Measurements from ENCODE around the gene NPPC.
"Not testable (repeated sequence)": the region's sequence is repeated elsewhere in the genome, so short reads cannot be mapped to it uniquely, and the experiment has no call there.

Gene NPPC

DNA sequence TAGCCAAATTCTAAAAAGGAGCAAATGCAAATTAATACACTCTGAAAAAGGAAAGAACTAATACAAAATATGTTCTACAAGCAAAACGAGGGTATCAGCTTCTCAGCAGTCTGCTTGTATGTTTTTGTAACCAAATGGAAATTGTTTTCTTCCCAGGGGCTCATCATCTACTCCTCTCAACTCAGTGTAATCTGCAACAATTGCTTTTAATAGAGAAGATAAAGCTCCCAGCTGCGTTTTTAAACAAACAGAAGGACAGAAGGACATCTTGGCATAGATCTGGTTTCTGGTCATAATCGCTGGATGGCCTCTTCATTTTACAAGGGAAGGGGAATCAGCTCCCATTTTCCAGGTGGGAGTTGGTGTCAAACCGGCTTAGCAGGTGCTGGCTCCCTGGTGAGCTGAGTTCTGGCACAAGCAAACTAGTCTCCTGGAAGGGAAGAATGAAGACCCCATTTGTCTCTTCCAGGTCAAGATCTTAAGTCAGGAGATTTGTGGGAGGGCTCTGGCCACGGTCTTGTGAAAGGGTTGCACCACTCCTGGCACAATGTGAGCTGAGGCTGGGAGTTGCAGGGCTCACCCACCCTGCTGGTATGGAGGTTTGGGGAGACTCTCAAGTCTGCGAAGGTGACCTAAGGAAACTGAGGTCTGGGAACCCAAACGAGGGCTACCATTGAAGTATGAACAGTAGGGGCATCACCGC is 41.6 kb downstream of the NPPC start:
- DNase-seq (ENCODE audit: low read depth) = no peak

DNA sequence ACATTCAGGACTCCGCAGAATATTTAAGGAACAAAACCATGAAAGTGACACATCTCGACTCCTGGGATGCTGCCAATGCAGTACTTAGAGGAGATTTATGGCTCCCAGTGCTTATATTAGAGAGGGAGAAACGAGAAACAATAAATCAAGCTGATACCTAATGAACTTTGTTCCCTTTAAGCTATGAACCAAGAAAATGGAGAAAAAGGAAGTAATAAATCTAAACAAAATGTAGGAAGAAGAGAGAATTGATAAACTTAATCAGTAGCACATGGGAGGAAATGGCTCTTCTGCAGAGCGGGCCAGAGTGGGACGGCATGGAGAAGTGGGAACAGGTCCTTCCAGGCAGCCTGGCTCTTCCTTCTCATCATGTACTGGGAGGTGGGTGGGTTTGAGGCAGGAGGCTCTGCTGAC is 42.7 kb downstream of the NPPC start:
- DNase-seq (ENCODE audit: low read depth) = no peak

DNA sequence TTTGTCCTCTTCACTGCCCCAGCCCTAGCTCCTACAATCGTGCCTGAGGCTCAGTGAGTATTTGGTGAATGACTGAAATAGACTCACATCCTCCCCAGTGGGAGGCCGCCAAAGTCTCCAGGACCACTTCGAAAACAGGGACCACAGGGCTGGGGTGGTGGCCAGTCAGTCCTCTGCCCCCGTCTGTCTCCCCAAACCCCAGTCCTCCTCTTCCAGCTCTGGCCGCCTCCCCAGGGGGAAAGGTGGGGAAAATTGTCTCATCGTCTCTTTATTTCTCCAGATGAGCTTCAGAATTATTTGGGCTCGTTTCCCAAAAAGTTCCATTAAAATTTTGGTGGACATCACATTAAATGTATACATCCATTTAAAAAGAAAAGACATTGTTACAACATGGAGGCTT is 43.5 kb downstream of the NPPC start:
- no peak for DNase-seq (ENCODE audit: low read depth)

DNA sequence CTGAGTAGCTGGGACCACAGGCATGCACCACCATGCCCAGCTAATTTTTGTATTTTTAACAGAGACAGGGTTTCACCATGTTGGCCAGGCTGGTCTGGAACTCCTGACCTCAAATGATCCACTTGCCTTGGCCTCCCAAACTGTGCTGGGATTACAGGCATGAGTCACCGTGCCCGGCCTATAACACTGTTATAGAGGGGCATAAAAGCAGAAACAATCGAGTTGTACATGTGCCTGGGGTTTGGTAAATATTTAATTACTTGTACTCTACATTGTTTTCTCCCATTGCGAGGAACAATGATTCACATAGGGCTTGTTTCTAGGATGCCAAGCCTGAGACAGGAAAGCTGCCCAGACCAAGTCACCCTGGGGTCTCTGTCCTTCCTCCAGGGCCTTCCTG is 45.8 kb downstream of the NPPC start:
- not testable (repeated sequence) for DNase-seq (ENCODE audit: low read depth)

DNA sequence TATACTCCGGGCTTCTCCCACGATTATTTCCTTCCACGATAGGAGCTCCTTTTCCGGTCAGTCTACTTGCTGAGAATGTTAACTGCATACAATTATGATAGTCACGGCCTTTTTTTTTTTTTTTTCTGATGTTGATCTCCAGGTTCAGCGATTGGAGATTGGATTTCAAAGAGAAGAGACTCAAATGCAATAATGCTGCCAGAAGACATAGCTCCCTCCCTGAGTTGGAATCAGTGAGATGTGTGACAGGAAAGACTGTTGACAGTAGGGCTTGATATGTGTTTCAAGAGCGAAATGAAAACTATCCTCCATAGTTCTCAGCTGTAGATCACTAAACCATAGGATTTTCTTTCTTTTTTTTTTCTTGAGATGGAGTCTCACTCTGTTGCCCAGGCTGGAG is 47.0 kb downstream of the NPPC start:
- no peak for DNase-seq (ENCODE audit: low read depth)

DNA sequence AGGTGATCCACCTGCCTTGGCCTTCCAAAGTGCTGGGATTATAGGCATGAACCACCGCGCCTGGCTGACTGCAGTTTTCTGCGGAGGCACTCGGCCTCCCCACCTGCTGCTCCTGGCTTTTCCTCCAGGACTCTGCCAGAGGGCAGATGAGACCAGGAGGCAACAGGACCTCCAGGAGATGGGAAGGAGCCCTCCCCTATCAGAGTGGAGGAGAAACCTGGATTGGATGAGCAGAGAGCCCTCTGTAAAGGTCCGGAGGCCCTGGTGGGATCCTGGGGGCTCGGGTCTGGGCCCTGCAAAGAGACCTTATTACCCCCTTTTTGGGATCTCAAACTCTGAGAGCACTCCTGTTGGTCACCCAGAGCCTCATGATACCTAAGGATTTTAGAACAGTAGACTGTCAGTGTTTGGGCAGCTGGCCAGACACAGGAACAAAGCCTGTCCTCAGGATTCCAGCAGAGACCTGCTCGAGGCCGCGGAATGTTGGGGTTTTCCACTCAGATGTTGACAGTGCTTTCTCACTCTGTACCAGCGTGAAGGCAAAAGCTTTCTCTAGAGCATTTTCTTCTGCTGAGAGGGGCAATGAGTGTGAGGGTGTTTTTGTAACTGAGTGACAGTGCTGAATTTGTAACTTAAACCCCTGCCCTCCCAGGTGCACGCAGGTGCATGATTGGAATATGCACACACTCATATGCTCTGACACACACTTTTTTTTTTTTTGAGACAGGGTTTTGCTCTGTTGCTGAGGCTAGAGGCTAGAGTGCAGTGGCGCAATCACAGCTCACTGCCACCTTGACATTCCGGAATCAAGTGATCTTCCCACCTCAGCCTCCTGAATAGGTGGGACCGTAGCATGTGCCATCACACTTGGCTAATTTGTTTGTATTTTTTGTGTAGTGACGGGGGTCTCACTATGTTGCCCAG is 48.4 kb downstream of the NPPC start:
- no peak for DNase-seq (ENCODE audit: low read depth)

DNA sequence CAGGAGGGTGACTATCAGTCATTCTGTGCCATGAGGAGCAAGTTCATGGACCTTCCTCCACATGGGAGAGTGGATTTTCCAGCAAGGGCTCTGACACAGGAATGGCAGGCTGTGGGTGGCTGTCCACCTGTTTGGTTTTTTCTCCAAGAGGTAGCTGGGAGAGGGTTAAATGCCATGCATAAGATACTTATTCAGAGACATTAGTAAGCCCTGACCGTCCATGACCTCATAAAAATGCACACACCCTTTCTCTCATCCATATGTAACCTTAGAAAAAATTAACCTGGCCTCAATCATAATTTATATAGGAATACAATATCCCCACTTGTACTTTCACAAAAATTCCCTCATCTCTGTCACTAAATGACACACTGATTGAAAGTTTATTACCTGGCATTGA is 51.3 kb downstream of the NPPC start:
- DNase-seq (ENCODE audit: low read depth) = no peak
